Heart left ventricle (tissue), 13 donors: Measurements from ENCODE around the gene SNX20.

Source experiments
- POLR2A ChIP-seq, 2 donors: fragments of 450-650 bp; IDR thresholded peaks; one replicate each; pipeline ENCODE4 v1.6.1; 2017; ENCODE audit warnings: antibody characterized with exemption in 2 of 2, mild to moderate bottlenecking in 2 of 2, moderate library complexity in 2 of 2
- TF ChIP-seq, protein P1 (sequence below), 12 donors: fragments of 200-600 bp; sonication (generic) in 4 of 12; IDR thresholded peaks; one replicate each; pipeline versions ENCODE4 v1.5.0 to v1.8.0; 2018 to 2022; ENCODE audit warnings: antibody characterized with exemption in 12 of 12, mild to moderate bottlenecking in 5 of 12
- donor health status: ischemic (EF 13 %, LVEDD 7.1; RV severe dilation, severe dysfunction).
- donor health status: DM: no; HTN: yes; CAD: no.
- donor health status: DM: no; HTN: no; CAD: no.
- donor health status: ischemic (EF 25% LVEDD 6.9; RV normal size, moderate dysfunction).
- donor health status: ischemic (EF 25% LVEDD 5.7; RV mildly dilated, moderate dysfunction).
- donor health status: ischemic (EF 35%, LVEDD 5.7; RV mildly dilated, moderate dysfunction).
- donor health status: nonischemic (EF 11% LVEDD 7.7; RV severe dilation, severe dysfunction).
- donor health status: DM: yes; HTN: yes; CAD: no.
- donor health status: PGD.
- donor health status: ischemic (EF 29% LVEDD 5.4; RV normal size, mild dysfunction).
- donor health status: nonischemic (EF 23%, LVEDD 6.1; RV moderate dilation, normal function).

DNA sequence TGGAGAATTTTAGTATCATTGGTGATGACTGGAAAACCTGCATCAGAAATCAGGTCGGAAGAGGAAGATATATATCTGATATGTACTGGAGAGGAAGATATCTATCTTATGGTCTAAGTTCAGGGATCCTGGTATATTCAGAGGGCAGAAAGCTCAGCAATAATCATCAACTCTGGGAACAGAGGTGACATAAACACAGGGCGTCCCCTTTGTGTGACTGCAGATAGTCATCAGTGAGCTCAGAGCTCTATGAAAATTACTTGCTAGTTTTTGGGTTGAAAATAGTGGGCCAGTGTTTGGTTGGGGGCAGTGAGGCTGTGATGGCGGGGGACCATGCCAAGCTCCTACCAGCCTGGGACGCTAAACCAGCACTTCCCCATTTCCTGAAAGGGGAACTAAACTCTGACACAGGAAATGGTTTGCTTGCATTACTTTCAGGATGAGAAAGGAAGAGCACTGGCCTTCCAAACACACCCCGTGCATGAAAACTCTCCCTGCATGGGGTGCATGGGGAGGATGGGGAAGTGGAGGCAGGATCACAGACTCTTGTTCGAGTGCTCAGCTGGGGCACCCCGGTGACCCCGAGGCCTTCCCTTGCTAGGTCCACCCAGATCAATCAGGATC lies 28.1 kb upstream of the SNX20 start:
- no peak for TF ChIP-seq POLR2A (IDR thresholded peaks at IDR 0.05)
- TF ChIP-seq, protein P1, sequence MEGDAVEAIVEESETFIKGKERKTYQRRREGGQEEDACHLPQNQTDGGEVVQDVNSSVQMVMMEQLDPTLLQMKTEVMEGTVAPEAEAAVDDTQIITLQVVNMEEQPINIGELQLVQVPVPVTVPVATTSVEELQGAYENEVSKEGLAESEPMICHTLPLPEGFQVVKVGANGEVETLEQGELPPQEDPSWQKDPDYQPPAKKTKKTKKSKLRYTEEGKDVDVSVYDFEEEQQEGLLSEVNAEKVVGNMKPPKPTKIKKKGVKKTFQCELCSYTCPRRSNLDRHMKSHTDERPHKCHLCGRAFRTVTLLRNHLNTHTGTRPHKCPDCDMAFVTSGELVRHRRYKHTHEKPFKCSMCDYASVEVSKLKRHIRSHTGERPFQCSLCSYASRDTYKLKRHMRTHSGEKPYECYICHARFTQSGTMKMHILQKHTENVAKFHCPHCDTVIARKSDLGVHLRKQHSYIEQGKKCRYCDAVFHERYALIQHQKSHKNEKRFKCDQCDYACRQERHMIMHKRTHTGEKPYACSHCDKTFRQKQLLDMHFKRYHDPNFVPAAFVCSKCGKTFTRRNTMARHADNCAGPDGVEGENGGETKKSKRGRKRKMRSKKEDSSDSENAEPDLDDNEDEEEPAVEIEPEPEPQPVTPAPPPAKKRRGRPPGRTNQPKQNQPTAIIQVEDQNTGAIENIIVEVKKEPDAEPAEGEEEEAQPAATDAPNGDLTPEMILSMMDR (IDR thresholded peaks at IDR 0.05) = no peak
